Epidermal melanocyte (primary cell): Measurements from ENCODE around the gene SLIT3.

Source experiments
- DNase-seq: peaks from one replicate; pipeline ENCODE4 v3.0.0; 2011; ENCODE audit warnings: low spot score; ENCODE audit not compliant: insufficient read length

Gene SLIT3

DNA sequence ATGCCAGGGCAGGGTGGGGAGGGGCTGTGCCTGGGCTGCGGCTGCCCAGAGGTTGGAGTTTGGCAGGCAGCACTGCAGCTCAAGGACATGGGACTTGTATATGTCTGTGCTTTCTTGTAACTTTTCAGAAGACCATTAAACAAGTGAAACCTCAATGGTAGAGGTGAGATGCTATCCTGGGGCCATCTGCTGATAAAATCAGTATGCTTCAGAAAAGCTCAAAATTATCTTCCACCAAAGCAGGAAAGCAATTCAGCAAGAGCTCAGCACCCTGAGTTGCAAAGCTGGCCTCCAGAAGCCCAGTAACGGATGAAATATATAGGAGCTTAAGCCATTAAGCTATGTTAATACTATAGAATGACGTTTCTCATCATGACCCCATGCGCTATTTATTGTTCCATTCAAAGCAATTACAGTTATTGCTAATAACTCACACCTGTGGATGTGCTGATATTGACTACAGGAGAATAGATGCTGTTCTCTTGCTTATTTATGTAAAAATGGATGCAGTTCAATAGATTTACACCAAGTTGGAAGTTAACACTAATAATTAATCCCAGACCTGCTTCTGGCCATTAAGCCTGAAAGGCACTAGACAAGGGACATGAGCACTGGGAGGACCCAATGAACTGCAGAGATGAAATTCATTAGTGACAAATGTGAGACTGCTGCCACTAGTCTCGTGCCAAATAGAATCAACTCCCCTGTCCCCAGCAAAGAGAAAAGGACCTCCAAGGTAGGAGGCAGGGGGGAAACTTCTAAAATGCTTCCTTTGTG lies 405.5 kb downstream of the SLIT3 start:
- no peak for DNase-seq

DNA sequence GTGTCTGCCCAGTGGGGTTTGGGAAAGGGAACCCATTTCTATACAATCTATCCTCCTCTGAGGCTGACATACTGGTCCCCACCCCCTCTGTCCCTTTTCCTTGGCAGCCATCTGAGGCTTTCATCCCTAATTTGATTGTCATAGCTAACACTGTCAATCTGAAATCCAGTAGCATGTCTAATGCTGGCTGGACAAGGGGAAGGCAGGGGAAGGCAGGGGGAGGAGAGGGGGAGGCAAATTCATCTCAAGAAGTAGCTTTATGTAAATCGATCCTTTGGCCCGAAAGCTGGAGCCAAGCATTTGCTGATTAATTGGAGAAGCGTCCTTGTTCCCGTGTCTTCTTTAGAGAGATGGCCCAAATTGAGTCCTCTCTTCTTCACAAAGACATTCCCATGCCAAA lies 407.7 kb downstream of the SLIT3 start:
- DNase-seq = no peak

DNA sequence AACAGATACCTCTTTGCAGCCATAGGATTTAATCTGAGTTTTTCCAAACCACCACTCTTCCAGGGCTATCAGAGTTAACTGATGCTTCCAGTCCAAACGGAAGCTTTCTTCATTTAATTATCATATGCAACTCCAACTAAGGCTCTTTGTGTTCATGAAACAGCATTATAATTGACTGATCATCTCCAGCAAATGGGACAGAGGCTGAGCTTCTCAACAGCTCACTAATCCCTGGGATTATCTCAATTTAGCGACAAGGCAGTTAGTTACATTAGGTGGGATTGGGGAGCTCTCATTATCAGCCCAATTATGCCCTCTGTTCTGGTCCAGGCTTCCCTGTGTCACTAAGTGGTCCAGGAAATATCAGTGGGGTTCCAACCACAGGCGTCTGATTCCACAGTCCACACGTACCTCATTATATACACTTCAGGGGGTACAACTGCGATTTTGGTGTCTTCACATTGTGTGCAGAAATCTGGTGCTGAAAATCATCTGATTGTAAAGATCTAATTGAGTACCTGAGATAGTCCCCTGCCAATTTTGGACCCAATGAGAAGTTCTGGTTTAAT lies 408.2 kb downstream of the SLIT3 start:
- DNase-seq = no peak

DNA sequence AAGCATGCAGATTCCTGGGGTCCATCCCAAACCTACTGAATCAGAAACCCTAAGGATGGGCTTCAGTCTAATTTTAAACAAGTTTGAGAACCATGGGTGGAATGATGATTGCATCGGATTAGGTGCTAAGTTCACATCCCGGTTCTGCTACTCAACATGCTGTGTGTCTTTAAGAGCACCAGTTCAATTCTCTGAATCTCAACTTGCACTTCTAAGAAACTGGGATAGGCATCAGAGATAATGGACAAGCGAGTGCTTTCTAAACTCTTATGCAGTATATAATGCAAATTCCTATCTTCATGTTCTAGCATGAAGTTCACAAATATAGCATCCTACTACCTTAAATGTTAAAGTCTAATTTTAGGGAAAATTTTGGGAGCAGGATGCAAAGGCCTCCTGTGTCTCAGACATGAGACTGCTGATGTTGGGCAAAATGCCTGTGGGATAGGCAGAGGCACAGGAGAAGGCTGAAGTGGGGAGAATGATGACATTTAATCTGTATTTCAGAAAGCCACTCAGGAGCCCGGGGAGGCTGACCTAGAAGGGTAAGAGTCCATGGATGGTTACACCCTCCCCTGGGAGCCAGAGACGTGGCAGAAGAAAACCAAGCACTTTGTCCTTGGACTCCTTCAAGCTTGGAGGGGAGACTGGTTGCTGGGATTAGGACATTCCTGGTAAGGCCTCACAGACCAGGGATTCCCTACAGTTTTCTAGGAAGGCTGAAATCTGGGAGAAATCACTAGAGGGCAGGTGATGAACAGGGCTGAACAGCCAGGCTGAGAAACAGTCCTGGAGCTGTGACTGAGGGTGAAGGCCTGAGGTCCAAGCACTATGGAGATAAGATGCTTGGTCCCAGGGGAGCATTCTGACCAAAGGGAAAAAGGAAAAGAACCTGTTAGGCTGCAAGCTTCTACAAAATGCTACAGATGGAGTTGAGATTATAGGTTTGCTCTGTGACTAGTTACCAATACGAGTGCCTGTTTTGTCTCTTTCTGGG lies 409.8 kb downstream of the SLIT3 start:
- no peak for DNase-seq

DNA sequence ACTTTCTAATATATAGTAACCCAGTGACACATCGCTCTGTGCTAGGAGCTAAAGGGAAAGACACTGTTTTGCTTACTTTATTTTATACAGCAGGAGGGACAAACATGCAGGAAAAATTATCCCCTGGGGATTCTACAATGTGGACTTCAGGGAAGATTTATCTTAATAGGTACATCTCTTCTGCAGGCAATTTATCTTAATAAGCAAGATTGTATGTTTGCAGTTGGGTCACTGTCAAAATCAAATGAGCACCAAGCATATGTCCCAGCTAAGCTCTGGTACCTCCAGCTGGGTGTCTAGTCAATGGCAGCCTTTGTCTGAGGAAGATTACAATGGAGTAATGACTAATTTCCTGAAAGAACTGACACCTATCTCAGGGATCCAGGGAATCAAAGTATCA lies 411.9 kb downstream of the SLIT3 start:
- DNase-seq = no peak

DNA sequence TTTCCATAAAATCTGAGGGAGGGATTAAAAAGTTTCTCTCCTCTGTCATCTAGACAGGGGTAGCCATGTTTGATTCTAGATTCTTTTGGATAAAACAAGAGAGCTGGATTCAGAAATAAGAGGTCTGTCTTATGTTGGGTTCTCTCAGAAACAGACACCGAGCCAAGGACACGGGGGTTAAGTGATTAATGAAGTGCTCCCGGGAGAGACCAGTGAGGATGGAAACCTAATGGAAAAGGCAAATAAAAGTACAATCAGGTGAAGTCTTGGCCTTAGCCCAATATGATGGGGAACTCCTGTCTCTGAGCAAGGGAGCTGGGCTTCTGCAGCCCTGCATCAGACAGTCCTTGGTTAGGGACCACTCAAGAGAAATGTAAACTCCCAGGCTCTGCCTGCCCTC lies 413.0 kb downstream of the SLIT3 start:
- no peak for DNase-seq

DNA sequence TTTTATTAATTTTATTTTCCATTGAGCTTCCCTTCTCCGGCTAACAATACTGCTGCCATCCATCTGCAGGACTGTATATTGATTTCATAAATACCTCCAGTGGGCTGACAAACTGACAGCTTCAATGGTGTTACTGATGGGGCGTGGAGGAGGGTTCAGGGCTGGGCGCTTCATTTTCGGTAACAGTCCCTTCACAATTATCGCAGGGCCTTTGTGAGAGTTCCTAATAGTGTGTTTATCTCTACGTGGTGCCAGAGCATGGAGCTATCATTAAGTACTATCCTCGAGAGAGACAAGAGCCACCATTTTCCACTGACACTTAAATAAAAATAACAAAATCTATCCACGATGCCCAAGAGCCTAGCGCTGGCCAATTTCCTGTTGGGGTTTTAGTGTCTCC lies 414.8 kb downstream of the SLIT3 start:
- no peak for DNase-seq

DNA sequence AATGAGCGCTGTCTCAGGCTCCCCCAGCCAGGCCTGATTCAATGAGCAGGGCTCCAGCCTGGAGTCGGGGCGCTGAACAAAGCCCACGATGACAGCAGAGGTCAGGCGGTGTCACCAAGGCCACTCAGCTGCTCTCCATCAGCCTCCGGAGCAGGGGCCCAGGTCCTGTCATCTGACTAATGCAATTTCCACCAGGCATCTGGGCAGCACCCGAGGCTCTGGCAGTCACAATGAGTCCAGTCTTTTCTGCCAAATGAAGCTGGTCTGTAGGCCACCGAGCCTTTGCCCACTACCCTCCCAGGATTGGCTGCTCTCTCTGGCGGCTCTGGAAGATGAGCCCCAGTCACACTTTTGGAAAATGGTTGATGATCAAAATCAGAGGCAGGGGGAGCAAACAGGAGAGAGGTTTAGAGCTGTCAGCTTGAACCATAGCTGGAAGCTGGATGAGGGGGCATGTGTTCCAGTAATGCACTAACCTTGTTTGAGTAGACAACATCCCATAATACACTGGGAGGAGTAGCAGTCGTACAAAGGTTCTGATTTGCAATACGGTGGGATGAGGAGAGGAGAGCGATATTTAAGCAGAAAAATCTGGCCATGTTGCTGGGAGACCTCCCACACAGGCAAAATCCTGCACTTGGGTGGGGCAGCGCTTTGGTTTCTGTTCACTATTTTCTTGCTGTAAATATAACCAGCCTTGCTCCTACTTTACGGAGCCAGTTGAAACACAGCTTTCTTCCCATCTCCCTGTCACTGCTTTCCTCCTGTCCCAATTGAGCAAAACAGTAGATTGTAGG lies 415.4 kb downstream of the SLIT3 start:
- DNase-seq = no peak

DNA sequence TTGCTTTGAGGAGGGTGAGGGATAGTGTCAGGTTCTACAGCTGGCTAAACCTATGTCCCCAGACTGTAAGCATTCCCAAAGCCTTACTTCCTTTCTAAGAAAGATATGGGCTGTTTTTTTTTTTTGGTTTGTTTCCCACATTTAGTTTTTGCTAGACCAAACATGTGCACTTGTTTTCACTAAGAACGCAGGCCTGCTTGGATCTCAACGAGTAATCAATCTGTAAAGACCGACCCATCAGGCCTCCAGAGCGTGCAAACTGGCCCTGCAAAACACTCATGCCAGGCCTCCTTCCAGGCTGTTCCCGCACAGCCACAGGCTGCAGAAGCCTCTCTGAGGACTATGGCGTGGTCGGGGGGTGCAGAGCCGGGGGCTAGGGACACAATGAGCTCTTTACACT lies 416.9 kb downstream of the SLIT3 start:
- no peak for DNase-seq

DNA sequence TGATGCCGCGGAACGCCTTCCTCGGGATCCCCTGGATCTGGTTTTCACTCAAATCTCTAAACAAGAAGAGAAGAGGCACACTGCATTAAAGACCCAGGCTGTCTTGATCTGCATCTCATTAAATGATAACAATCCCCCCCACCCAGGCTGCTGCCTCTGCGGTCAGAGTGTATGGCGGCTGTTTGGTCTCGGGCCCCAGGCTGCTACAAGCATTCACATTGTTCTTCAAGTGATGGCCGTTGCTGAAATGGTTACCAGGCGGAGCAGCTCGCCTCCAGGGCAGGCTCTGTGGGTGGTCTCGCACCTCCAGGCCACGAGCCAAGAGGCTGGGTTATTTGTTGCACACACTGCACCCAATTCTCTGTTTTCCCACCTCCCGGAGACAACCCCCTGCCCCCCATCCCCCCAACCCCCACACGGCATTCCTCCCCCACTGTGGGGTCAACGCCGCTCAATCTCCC lies 417.6 kb downstream of the SLIT3 start:
- DNase-seq = no peak

DNA sequence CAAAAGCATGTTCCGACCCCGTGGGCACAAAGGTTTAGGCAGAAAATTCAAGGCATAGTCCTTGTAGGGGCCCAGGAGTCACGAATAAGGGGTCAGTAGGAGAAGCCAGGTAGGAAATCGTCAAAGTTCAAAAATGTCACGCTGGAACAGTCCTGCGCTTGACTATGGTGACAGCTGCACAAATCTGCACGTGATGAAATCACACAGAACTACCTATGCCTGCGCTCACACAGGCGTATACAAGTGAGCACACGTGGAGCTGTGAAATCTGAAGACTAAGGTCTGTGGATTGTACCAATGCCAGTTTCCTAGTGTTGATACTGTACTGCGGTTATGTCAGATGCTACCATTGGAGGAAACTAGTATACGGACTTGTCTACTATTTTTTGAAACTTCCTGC lies 418.7 kb downstream of the SLIT3 start:
- no peak for DNase-seq

DNA sequence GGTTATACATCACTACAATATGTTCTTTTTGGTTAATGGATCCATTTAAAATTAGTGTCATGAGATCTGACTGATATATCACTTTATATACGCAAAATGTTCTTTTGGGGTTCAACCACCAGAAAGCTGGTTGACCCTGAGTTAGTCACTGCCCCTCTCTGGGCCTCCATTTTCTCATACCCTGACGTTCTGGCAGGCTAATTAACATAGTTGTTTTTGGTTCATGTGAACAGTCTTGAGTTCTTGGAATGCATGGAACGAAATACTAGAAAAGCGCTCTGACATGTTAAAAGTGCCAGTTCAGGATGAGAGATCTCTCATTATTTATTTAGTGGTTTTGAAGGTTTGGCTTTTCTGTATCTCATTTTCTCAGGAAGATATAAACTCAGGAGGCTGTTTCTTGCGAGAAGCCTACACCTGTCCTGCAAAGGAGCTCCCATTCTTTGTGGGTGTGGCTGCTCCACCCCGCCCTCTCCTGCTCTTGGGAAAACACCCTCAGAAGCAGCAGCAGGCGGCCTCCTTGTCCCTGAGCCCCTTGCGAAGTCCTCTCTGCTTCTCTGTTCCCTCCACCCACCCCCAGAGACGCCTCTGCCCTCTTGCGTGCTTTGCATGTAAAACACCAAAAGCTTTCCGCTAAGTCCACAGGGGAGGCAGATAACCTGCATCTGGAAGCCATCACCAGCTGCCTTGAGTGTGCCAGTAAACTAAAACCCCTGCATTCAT lies 419.4 kb downstream of the SLIT3 start:
- no peak for DNase-seq

DNA sequence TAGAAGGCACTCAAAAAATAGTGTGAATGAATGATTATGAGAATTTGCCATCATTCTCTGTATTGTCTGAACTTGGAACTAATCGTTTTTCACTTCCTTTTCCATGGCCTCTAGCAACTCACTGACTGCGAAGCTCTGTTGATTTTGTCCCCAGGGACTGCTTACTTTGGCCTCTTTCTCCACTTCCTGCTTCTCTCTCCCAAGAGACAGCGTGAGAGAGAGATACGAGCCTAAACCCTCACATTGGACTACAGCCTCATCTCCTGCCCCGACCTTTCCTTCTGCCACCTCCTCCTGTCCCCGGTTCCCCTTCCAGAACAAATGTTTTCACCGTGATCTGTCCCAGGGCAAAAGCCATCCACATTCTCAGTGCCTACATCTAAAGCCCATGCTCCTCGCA lies 421.0 kb downstream of the SLIT3 start:
- no peak for DNase-seq

DNA sequence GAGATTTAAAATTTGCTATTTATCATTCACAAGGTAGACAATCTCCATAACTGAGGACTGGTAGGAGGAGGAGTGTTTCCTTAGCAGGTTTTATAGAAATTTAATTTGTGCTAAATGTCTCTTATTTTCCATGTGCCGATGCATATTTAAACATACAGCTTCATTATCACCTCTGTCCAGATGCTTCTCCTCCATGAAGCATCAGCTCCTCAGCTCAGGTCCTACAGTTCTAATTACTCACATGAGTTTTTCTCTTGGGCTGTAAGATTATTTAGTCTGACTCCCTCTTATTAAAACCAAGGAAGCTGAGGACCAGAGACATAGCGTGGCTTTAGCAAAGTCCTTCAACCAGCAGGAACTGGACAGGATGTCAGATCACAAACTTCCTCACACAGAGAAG lies 421.6 kb downstream of the SLIT3 start:
- DNase-seq = no peak

DNA sequence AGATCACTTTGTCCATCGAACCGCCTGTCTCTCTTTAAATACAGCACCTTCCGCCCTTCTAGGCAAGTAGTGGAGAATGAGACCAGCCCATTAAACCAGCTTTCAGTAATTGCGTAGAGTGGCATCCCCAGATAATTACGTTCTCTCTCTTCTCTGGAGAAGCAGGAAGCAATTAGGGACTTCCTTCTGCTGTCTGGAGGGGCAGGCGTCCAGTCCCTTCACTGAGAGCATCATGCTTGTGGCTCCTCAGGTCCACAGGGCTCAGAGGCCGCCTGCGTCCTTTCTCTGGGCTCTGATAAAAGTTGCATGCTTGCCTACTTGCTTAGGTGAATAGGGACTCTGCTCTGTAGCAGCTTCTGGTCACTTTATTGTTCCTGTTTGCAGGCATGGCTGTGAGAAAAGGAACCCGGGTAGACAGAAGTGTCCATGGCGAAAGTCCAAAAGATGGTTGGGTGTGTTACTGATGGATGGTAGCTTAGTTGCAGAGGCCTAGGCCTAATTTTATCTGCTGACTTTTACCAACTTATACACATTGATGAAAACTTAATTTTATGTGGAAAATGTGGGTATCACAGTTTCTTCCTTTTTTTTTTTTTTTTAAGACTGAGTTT lies 422.7 kb downstream of the SLIT3 start:
- no peak for DNase-seq

DNA sequence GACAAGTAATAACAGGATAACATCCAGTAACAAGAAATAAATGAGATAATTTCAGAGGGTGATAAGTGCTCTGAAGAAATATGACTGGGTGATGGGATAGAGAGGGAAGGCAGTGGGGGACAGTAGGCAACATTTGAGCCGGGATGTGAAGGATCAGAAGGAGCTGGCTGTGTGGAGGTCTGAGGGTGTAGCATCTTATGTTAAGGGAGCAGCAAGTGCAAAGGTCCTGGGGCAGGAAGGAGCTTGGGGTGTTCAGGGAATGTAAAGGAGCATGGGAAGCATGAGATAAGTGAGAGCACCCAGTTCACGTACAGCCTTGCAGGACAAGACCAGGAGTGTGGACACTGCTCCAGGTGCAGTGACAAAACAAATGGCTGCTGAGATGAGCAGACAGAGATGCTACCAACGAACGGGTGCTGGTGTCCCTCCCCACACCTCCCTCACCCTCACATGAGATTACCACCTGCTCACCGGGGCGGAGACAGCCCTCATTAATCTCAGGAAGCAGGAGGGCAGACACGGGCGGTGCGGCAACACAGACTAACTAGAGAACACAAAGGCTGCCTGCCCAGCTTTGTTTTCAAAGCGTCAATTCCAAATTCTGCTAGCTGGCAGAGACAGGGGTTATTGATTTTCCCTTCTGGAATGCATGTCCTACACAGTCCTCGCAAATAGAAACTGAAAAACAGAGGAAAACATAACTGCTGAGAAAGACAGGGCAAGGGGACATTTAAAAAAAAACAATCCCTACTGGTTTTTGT lies 423.6 kb downstream of the SLIT3 start:
- DNase-seq = no peak

DNA sequence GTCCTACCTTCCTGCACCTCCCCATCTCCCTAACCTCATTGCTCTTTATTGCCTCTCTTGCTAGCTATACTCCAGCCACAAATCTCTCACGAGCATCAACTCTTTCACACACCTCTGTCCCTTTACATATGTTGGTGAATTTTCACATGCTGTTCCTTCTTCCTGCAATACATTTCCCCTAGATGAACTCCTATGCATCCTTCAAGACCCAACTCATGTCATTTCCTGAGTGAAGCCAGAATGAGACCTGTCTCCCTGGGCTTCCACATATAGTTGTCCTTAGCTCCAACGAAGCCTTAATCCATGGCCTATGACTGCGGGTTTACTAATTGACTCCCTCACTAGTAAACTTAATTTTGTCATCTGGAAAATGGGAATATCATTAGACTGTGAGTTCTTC lies 424.5 kb downstream of the SLIT3 start:
- DNase-seq = no peak

DNA sequence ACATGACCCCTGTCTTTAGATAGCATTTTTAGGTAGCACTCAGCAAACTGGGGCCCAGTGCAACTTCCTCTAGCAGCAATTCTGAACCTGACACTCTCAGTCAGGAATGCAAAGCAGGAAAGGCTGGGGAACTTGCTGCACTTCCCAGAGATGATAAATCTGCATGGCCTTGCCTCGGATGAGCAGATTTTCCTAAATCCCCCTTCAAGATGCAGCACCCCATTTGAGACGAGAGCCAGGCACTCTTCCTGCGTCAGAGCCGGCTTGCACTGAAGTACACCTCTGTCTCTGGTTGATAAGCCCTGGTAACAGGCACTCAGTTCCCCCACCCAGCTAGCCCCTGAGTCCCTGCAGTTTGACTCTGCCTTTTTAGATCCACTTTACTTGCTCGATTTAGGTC lies 425.1 kb downstream of the SLIT3 start:
- DNase-seq = no peak

DNA sequence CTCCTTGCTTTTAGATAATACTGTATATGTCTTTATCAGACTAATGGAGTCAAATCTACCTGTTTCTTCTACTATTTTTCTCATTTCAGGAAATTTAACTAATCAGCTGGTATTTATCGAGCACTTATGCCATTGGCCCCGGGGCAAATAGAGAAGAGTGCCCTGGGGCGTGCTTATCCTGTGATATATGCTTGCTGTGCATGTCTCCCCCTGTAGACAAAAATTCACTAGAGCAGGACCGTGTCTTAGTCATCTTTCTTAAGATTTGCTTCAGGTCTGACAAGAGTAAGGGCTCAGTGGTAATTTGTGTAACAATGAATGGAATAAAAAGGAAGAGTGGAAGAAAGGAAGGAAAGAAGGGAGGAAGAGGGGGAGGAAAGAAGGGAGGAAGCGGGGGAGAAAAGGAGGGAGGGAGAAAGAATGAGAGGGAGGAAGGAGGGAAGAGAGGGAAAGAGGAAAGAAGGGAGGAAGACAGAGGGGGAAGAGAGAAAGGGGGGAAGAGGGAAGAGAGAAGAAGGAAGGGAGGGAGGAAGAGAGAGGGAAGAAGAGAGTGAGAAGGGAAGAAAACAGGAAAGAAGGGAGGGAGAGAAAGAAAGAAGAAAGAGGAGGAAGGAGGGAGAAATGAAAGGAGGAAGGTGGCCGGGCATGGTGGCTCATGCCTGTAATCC lies 426.1 kb downstream of the SLIT3 start:
- no peak for DNase-seq
